Esophagus squamous epithelium (tissue), 4 donors: ENCODE measurements around the gene VPS16.

Experiments used
- CTCF ChIP-seq, 6 experiments: fragments of 450-650 bp in 4 of 6; fragments of 200-600 bp in 2 of 6; sonication (generic) in 2 of 6; IDR thresholded peaks; one replicate each; pipeline ENCODE4 v1.5.1; 2016 to 2019; ENCODE audit warnings: antibody characterized with exemption in 6 of 6, mild to moderate bottlenecking in 4 of 6, moderate library complexity in 4 of 6
- POLR2A ChIP-seq, 4 donors: fragments of 450-650 bp; IDR thresholded peaks; one replicate each; pipeline ENCODE4 v1.6.1; 2017; ENCODE audit warnings: antibody characterized with exemption in 4 of 4, mild to moderate bottlenecking in 4 of 4, moderate library complexity in 3 of 4

DNA sequence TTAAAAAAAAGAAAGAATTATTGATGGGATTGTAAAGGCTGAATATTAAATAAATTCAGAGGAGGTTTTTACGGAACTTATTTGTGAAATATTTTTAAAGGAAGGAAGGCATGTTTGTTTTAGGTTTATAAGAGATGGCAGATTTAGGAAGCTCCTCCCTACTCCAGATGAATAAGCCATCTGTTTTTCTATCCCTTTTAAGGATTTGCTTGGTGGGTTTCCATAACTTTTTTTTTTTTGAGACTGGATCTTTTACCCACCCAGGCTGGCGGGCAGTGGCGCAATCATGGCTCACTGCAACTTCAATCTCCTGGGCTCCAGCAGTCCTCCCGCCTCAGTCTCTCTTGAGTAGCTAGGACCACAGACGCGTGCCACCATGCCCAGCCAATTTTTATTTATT lies 63.1 kb downstream of the VPS16 start:
- no peak for TF ChIP-seq CTCF (IDR thresholded peaks at IDR 0.05)
- no peak for TF ChIP-seq POLR2A (IDR thresholded peaks at IDR 0.05)
